Amniotic epithelial cell (primary cell): ENCODE results near the gene CEACAM16.
"Not testable (repeated sequence)": the region's sequence is repeated elsewhere in the genome, so short reads cannot be mapped to it uniquely, and the experiment has no call there.

Source experiments
- DNase-seq: peaks from one replicate; pipeline ENCODE4 v3.0.0-alpha.2; 2010; ENCODE audit warnings: low read depth

The CEACAM16 gene

DNA sequence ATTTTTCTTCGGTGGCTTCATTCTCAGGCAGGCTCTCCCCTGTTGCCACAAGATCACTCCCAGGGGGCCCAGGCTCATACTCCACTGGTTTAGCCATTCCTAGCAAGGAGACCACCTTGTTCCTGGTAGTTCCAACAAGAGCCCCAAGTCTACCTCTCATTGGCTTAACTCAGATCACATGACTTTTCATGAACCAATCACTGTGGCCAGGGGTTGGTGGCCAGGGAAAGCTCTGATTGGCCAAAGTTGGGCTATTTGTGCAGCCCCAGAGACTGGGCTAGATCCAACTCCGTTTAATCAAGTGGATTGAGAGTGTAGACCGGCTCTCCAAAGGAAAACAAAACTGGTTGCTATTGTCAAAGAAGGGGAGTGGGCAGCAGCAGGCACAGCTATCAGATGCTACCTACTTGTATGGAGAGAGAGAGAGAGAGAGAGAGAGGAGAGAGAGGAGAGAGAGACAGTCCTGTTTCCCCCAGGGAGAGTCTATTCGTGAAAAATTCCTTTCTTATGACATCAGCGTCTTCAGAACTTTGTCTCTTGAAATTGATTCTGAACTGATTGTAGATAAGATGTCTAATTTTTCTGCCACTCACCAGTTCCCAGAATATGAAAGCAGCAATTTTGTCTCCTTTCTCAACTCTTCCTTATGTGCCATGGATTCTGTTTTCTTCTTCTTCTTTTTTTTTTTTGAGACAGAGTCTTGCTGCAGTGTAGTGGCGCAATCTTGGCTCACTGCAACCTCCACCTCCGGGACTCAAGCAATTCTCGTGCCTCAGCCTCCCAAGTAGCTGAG lies 21.7 kb upstream of the CEACAM16 start:
- peak; percentile 78 for DNase-seq

DNA sequence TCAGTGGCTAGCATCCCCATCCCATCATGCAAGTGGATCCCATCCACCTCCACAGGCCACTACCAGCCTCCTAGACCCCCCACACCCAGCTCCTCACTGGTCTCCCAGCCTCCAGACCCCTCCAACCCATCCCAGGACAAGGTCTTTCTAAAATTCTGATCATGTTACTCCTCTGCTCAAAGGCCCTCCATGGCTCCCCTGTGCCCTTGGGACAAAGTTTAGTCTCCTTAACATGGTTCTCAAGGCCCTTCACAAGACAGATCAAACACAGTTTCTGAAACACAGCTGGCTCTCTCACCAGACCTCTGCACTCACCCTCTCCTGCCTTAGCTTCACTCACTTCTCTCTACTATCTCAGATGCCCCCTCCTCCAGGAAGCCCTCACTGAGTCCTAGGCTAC lies 18.4 kb upstream of the CEACAM16 start:
- no peak for DNase-seq

DNA sequence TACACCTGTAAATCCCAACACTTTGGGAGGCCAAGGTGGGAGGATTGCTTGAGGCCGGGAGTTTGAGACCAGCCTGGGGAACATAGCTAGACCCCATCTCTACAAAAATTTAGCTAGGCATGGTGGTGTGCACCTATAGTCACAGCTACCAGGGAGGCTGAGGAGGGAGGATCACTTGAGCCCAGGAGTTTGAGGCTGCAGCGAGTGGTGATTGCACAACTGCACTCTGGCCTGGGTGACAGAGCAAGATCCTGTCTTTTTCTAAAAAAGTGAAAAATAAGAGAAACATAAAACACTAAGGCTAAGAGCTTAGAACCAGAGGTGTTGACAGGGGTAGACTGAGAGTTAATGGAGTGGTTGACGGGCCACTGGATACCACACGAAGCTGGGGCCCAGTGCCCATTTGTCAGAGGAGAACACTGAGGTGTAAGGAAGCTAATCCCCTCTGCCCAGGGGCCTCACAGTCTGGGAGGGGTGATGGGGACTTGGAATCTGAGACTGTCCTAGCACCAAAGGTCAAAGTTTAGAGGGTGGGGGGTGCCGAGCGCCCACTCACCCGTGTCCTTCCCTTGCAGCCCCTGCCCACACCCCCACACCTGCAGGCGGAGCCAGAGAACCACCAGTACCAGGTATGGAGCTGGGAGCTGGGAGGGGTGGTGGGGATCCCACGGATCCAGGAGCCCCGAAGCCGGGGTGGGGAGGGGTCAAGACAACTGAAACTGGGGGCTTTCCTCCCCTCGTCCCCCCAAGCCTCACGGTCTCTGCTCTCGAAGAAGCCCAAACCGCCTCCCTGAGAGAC lies 16.8 kb upstream of the CEACAM16 start:
- DNase-seq = no peak

DNA sequence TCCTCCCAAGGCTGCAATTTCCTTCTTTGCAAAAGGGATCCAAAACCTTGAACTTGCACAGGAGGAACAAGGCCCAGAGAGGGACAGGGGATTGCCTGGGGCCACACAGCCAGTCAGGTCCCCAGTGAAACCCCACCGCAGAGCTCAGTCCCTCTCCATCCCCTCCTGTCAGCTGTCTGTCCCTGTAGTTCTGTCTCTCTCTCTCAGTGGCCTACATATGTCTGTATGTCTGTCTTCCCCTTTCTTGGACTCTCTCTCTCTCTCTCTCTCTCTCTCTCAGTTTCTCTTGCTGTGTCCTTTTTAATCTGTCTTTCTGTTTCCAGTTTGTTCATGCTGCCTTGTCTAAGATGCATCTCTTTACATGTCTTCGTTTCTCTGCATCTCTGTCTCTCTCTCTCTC lies 16.1 kb upstream of the CEACAM16 start:
- no peak for DNase-seq

DNA sequence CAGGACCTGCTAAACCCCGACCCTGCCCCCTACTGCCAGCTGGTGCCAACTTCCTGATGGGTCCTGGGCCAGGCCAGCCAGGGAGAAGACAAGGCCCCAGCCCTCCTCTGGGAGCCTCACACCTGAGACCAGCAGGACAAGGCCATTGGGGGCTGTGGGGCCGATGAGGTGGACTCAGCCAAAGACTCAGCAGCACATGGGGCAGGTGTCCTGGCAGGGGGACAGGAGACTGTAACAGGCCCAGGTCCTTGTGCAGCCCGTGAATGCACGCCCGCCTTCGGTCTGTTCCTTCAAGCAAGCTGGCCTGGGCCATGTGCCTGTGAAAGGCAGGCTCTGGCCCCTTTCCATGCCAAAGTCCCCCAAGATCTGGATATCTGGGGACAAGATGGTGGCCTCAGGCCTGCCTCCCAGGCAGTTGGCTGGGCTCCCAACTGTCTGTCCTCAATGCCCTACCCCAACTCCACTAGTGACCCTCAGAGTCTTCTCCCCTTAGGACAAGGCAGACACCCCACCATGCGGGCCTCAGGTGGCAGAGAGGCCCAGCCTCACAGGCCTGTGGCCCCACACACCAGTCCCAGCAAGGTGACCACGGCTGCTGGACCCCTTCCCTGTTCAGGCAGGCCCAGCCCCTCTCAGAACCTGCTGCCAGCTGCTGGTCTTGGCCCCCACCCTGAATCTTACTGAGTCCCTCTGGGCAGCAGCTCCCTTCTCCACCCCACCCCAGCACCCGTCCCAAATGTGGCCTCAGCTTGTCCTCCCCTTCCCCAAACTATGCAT lies 15.3 kb upstream of the CEACAM16 start:
- no peak for DNase-seq

DNA sequence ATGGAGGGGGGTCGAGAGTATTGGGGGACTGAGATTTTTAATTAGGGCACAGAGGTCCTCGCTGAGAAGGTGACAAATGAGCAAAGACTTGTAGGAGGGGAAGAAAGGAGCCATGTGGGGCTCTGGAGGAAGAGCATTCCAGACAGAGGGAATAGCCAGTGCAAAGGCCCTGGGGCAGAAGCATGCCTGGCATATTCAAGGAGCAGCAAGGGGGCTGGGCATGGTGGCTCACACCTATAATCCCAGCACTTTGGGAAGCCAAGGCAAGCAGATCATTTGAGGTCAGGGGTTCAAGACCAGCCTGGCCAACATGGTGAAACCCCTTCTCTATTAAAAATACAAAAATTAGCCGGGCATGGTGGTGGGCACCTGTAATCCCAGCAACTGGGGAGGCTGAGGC lies 14.6 kb upstream of the CEACAM16 start:
- not testable (repeated sequence) for DNase-seq

DNA sequence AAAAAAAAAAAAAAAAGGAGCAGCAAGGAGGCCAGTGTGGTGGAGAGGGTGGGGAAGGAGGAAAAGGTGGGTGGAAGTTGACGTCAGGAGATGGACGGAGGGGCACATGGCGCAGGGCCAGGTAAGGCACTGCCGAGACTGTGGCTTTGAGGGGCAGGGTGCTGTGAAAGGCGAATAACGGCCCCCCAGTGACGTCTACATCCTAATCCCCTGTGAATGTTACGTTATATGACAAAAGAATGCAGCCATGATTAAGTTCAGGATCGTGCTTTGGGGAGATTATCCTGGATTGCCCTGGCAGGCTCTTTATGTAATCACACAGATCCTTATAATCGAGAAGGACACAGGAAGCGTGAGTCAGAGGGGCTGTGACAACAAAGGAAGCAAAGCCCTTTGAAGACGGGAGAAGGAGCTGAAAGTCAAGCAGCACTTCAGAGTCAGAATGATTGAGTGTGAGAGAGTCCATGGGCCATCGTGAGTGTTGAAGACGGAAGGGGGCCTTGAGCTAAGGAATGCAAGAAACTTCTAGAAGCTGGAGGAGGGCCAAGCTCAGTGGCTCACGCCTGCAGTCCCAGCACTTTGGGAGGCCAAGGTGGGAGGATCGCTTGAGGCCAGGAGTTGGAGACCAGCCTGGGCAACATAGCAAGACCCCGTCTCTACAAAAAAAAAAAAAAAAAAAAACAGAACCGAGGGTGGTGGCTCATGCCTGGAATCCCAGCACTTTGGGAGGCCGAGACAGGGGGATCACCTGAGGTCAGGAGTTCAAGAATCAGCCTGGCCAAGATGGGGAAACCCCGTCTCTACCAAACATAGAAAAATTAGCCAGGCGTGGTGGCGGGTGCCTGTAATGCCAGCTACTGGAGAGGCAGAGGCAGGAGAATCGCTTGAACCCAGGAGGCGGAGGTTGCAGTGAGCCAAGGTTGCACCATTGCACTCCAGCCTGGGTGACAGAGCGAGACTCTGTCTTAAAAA lies 13.8 kb upstream of the CEACAM16 start:
- peak; percentile 96 for DNase-seq

DNA sequence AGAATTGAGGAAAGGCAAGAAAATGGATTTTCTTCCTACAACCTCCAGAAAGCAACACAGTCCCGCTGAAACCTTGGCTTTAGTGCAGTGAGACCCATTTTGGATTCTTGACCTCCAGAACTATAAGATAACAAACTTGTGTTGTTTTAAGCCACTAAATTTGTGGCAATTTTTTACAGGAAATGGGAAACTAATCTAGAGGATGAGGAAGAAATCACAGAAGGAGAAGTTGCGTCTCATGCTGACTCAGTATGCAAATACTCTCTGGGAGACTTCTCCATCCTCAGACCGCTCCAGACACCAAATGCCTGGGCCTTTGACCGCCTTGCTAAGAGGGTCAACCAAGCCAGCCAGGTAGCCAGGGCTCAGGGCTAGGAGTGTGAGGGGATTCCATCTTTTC lies 13.1 kb upstream of the CEACAM16 start:
- peak; percentile 66 for DNase-seq

DNA sequence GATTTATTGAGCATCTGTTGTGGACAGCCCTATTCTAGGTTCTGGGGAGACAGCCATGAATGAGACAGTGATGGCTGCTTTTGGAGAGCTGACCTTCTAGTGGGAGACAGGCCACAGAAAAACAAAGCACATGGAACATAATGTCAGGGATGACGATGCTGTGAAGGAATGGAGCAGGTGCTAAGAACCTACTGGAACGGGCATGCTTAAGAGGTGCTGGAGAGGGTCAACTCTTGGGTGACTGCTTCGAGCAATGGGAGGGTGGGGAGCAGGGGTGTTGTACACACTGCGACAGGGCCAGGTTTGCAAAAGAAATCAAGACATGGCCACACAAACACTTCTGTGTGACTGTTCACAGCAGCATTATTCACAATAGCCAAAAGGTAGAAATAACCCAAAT lies 12.1 kb upstream of the CEACAM16 start:
- no peak for DNase-seq

DNA sequence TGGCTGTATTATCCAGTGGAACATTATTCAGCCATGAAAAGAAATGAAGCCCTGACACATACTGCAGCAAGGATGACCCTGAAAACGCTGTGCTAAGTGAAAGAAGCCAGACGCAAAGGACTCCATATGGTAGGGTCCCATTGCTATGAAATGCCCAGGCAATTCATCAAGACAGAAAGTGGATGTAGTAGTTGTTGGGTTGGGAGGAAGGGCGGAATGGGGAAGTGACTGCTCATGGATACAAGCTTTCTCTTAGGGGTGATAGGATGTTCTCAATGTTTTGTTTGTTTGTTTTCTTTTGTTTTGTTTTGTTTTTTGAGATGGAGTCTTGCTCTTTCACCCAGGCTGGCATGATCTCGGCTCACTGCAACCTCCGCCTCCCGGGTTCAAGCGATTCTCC lies 11.1 kb upstream of the CEACAM16 start:
- no peak for DNase-seq

DNA sequence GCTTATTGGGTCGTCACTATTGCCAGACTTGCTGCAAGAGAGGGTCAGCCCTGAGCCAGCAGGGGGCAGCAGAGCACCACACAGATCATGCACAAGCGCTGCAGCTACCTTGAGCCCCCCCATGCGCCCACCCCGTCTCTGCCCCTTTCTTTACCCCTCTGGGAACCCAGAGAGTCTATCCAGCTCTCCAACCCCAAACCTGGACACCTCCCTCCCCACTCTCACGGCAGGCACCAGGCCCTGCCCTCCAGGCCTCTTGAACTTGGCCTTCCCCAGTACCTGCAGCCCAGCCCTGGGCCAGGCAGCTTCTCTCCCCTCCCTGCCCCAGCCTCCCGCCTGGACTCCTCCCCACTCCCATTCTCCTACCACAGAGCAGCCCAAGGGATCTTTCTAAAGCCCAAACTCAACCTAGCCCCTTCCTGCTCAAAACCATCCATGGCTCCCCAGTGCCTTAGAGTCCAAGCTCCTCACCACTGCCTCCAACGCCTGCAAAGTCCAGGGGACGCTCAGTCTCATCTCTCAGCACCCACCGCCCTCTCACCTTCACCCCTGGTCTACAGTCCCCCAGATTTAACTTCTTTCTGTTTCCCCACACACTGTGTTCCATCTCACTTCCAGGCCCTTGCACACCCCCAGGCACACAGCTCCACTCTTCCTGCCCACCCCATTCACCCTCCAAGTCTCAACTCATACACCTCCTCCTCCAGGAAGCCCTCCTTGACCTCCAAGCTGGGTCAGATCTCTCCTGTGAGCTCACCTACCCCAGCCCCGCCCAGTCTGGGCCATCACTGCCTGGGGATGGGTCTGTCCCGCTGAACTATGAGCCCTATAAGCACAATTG lies 9.4 kb upstream of the CEACAM16 start:
- peak; percentile 48 for DNase-seq

DNA sequence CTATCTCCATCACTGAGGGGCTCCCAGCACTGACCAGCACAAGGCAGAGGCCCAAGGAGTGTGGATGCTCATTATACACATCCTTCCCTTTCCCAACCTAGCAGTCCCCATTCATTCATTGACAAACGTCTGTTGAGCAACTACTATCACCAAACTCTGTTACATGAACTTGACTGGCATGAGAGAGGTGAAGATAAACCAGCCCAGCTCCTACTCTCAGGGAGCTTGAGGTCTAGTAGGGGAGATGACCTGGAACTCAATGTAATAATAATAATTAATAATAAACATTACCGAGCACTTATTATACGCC lies 8.9 kb upstream of the CEACAM16 start:
- no peak for DNase-seq

DNA sequence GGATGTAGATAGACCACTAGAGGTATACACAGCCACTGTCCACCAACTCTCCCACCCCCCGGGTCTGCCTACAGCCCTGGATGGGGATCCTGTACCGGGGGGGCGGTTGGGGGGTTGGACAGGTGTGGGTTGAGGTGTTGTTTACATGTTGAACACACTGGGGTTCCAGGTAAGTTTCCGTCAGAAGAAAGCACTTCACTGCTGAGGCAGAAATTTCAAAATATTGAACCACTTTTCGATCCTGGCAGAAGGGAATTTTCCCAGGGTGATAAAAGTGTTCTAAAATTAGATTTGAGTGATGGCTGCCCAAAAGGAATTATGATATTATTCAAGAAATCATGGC lies 6.6 kb upstream of the CEACAM16 start:
- no peak for DNase-seq

DNA sequence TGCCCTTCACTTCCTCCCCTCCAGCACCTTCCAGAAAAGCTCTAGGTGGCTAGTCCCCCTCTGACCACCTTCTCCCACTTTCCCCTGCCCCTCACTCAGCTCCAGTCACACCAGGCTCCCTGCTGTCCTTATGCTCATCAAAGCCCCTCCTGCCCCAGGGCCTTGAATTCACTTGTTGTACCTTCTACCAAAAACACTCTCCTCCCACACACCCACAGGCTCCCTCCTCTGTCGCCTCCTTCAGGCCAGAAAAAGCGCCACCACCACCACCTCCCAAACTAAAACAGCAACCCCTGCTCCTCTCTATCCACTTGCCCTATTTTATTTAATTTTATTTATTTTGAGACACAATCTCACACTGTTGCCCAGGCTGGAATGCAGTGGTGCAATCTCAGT lies 4.8 kb upstream of the CEACAM16 start:
- no peak for DNase-seq

DNA sequence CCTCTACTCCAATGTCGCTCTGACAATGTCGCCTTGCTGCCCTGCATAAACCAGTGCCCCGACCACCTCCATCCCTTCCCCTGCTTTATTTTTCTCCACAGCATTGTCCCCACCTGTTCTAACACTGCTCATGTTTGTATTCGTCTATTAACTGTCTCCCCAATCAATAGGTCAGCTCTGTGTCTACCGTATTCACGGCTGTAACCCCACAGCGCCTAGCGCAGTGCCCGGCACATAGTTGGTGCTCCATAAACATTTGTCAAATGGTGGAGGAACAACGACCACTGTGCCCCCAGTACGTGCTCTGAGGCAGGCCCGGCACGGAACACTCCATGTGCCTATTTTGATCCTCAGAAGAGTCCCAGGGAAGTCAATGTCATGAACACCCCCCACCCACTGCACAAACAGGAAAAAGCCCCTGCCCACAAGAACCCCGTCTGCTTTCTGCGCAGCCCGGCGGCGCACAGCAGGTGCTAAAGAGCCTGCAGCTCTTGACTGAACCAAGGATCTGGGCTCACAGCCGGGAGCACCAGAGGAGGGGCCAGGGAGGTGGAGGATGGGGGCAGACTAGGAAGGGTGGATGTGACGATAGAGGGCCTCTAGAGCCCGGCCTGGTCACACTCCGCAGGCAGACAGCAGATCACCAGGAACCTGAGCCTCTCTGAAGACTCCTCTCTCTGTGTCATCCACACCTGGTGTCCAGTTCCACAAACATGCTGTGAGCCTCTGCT lies 1.8 kb upstream of the CEACAM16 start:
- no peak for DNase-seq

DNA sequence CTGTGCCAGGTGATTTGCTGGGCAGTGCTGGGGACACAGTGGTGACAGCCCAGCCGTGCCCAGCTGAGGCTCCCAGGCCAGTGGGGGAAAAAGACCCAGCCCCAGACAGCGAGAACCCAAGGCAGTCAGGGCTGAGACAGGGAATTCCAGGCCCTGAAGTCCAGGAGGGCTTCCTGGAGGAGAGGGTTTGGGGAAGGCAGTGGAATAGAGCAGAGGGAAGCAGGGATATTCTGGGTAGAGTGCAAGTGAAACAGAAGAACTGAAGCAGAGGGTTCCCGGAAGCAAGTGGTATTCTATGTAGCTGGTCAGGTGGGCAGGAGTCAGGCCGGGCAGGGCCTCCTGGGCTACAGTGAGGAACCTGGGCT lies 1.3 kb upstream of the CEACAM16 start:
- DNase-seq = no peak

DNA sequence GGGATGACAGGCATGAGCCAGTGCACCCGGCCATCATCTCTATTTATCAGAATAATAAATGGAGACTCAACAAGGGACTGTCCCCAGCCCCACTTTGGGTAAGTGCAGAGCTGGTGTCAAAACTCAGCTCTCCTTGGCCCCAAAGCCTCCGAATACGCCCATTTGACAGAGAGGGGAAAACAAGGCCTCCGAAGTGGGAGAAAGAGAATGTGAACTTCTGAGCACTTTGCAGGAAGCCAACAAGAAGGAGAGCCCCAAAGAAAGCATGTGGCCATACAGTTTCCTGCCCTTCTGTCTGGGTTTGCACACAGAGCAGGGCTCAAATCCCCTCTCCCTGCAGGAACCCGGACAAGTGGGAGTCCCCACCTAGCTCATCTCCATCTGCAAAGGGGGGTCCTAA lies 1.6 kb downstream of the CEACAM16 start:
- DNase-seq = no peak

DNA sequence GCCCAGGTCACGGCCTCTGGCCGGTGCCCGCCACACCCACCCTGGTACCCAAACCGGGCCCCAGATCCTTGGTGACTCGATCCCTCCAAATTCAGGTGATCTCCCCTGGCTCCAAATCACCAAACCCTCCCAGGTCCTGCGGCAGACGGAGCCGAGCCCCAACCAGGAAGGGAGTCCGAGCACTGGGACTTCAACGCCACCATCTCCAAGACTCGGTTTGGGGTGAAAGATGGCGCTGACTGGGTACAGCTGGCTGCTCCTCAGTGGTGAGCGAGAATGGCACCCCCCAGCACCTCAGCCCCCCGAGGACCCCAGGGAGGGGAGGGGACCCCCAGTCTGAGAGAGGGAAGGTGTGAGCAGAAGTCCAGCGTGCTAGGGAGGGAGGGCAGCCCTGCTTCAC lies 2.3 kb downstream of the CEACAM16 start:
- DNase-seq = no peak

DNA sequence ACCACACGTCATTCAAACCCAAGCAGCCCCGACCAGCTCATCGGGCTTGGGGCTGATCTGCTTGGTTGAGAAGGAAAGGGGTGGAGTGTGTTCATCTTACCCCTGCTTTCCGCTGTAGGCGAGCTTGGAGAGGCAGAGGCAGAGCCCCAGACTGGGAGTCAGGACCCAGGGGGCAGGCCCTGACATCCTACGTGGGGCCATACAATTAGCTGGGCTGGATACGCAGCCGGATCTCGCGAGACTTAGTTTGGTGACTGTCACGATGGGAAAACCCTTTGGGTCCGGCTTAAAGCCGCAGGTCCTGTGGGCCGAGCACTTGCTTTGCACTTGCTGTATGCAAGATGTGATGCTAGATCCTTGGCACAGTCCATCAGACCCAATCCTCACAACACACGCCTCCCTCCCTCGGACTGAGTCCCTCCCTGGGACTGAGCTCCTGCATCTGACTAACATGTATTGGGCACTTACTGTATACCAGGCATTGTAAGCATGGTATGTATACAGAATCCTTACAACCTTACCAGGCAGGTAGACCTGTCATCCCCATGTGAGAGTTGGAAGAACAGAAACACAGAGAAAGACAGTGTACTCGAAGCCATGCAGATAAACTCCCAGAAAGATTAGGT lies 3.7 kb downstream of the CEACAM16 start:
- DNase-seq = no peak
